GM12865 (cell line): ENCODE data around the gene CUX1.
"Not testable (repeated sequence)": the region's sequence is repeated elsewhere in the genome, so short reads cannot be mapped to it uniquely, and the experiment has no call there.

Experiments
- DNase-seq: peaks from one replicate; pipeline ENCODE4 v3.0.0; 2010; ENCODE audit warnings: low read depth
- H3K4me3 ChIP-seq: 2 replicates; pipeline ENCODE4 v1.5.1; 2011; ENCODE audit warnings: mild to moderate bottlenecking, low read depth, low read length, control low read depth
- CTCF ChIP-seq: IDR thresholded peaks from 2 replicates; pipeline ENCODE4 v1.5.1; 2011; ENCODE audit warnings: low read length, control low read depth, low read depth, inconsistent platforms; ENCODE audit not compliant: insufficient read depth; ENCODE audit errors: missing control alignments

The CUX1 gene

GRCh38 chr7:101833799-101834198 lies 16.4 kb downstream of the CUX1 start:
- no peak for TF ChIP-seq CTCF
- no peak for DNase-seq
- H3K4me3 ChIP-seq: no peak overlapping the region

- DNase-seq: no peak
- no peak for TF ChIP-seq CTCF
- H3K4me3 ChIP-seq: no peak overlapping the region
Measured at GRCh38 chr7:101835136-101835535, 17.7 kb downstream of the CUX1 start.

- DNase-seq, H3K4me3 ChIP-seq: not testable (repeated sequence)
Measured at GRCh38 chr7:101837433-101837832, 20.0 kb downstream of the CUX1 start.

- DNase-seq: no peak
- no peak for TF ChIP-seq CTCF
Measured at GRCh38 chr7:101838837-101839483, 21.5 kb downstream of the CUX1 start.

GRCh38 chr7:101841328-101841727 lies 23.9 kb downstream of the CUX1 start:
- no peak overlapping the region for H3K4me3 ChIP-seq

More at GRCh38 chr7:101838837-101839483, 21.5 kb downstream of the CUX1 start:
- no peak overlapping the region for H3K4me3 ChIP-seq

GRCh38 chr7:101843293-101844271 lies 26.2 kb downstream of the CUX1 start:
- no peak for TF ChIP-seq CTCF
- DNase-seq: no peak
- H3K4me3 ChIP-seq: no peak overlapping the region

More at GRCh38 chr7:101841328-101841727, 23.9 kb downstream of the CUX1 start:
- no peak for DNase-seq
- TF ChIP-seq CTCF: no peak

- H3K4me3 ChIP-seq: no peak overlapping the region
- TF ChIP-seq CTCF: no peak
- DNase-seq: no peak
Measured at GRCh38 chr7:101845974-101846373, 28.5 kb downstream of the CUX1 start.
